Measurements from ENCODE around the gene ANO8.

DNA sequence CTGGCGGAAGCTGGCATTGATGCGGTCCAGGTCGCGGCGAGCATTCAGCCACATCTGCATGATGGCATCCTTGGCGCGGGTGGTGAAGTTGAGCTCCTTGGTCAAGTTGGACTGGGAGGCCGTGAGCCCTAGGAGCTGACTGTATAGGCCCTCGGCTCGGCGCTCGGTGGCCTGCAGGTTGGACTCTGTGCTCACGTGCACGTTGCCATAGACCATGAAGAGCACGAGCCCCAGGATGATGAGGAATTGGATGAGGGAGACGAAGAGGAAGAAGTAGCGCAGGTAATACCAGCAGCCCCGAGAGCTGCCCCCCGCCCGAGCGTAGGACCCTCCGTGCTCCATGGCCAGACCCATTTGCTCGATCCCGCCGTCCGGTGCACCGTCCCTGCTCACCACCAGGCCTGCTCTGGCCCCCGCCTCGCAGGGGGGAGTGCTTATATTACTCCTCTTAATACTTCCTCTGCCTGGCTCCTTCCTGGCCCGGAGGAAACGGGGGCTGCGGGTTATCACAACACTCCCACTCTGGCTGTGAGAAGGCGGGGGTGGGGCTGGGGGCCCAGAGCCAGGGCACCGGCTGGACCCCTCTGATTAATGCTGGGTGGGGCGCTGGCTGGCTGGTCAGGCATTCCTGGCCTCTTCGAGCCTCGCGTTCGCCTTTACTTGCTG lies 42.4 kb upstream of the ANO8 start, which contains the start of gene PLVAP:
- TF ChIP-seq, protein P1, sequence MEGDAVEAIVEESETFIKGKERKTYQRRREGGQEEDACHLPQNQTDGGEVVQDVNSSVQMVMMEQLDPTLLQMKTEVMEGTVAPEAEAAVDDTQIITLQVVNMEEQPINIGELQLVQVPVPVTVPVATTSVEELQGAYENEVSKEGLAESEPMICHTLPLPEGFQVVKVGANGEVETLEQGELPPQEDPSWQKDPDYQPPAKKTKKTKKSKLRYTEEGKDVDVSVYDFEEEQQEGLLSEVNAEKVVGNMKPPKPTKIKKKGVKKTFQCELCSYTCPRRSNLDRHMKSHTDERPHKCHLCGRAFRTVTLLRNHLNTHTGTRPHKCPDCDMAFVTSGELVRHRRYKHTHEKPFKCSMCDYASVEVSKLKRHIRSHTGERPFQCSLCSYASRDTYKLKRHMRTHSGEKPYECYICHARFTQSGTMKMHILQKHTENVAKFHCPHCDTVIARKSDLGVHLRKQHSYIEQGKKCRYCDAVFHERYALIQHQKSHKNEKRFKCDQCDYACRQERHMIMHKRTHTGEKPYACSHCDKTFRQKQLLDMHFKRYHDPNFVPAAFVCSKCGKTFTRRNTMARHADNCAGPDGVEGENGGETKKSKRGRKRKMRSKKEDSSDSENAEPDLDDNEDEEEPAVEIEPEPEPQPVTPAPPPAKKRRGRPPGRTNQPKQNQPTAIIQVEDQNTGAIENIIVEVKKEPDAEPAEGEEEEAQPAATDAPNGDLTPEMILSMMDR (conservative IDR thresholded peaks at IDR 0.05; ENCODE audit: low read depth, low read length): no peak
- TF ChIP-seq EZH2 (IDR thresholded peaks at IDR 0.05; ENCODE audit: borderline replicate concordance, low read depth, low read length, poor library complexity, severe bottlenecking): no peak
